Measurements from ENCODE around the gene C1QL4. TPM values are rescaled to one million over a fixed set of nuclear protein-coding genes. Genes with fewer than 3 reads are reported as not detected.
A peak's percentile ranks its signal among the peaks of the same experiment; 100 is the strongest.
"Not testable (repeated sequence)": the region's sequence is repeated elsewhere in the genome, so short reads cannot be mapped to it uniquely, and the experiment has no call there.

C1QL4 gene
- polyA plus RNA-seq = not detected

DNA sequence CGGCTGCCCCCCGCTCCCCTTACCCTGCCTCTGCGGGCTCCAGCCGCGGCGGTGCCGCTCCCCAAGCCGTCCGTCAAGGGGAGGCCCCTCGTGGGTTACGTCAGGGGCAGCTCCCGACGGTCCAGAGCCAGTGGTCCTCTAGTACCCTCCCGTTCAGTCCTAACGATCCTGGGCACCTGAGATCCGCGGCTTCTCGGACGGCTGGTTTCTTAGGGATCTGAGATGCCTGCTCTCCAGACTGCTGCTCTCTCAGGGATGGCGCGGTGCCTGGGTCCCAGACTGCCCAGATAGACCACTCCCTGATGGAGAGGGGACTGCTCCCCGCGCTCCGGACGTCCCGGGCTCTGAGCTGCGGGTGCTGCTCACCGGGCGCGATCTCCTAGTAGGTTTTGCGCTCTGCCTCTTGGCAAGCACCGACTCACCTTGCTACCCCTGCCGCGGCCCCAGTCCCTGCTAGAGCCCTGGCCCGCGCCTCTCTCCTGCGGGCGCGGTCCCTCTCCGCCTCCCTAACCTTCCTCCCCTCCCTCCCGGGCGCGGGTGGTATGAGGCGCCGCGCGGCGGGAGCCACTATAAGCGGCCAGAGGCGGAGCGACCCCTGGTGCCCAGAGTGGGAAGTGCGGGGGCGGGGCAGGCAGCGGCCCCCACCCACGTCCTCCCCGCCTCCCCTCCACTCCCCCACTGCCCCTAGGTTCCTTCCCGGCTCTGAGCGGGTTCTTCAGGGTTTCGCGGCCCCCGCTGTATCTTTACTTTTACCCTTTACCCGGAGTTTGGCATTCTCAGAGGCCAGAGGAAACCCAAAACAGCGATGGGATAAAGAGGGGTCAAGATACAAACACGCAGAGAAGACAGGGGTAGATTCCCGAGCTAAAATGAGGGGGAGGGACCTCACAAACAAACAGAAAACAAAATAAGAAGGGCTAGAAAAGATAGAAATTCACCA is at the start of gene C1QL4:
Gene C1QL4, minus strand, starts transcription at position 544 of the 940 bp plus-strand sequence. CDS start 711 bp downstream, outside the sequence.
- Histone ChIP-seq H3K36me3 (ENCODE audit: control insufficient read depth in 2 of 2, insufficient read depth in 2 of 2, low read length in 1 of 2) (no peaks in the 10 kb centered on the region), H3K27me3 (ENCODE audit: control insufficient read depth in 1 of 2, insufficient read depth in 2 of 2, low read length in 2 of 2) (peaks cover 0 to 9% of the 10 kb centered on the region in 2 donors), H3K4me3 (ENCODE audit: low read depth in 1 of 2, low read length in 2 of 2) (peak within 1 kb of the TSS in 1 of 2 donors; percentile 17), H3K4me1 (ENCODE audit: control insufficient read depth in 2 of 2, insufficient read depth in 2 of 2, low read length in 1 of 2) (peaks cover 0 to 2% of the 10 kb centered on the region in 2 donors), H3K27ac (ENCODE audit: low read depth in 2 of 2, low read length in 1 of 2) (no peak within 1 kb of the TSS), H3K9me3 (ENCODE audit: control insufficient read depth in 2 of 2, insufficient read depth in 1 of 2, low read depth in 1 of 2, low read length in 1 of 2) (no peaks in the 10 kb centered on the region)
- whole genome bisulfite sequencing, 2 donors = 3 to 4% methylated on average over 61 to 65 of the region's 65 CpGs

DNA sequence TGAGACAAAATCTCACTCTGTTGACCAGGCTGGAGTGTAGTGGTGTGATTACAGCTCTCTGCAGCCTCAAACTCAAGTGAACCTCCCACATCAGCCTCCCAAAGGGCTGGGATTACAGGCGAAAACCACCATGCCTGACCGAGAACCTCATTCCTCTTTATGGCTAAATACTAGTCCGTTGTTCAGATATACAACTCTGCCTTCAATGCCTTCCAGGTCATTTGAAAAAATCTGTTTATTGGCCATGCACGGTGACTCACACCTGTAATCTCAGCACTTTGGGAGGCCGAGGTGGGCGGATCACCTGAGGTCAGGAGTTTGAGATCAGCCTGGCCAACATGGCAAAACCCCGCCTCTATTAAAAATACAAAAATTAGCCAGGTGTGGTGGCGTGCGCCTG is 43.2 kb upstream of the C1QL4 start:
- 90 to 94% methylated on average over 9 of the region's 9 CpGs for WGBS, 2 donors
- H3K36me3 ChIP-seq (ENCODE audit: control insufficient read depth in 2 of 2, insufficient read depth in 2 of 2, low read length in 1 of 2); H3K4me1 ChIP-seq (ENCODE audit: control insufficient read depth in 2 of 2, insufficient read depth in 2 of 2, low read length in 1 of 2); H3K4me3 ChIP-seq (ENCODE audit: low read depth in 1 of 2, low read length in 2 of 2); H3K9me3 ChIP-seq (ENCODE audit: control insufficient read depth in 2 of 2, insufficient read depth in 1 of 2, low read depth in 1 of 2, low read length in 1 of 2); H3K27me3 ChIP-seq (ENCODE audit: control insufficient read depth in 1 of 2, insufficient read depth in 2 of 2, low read length in 2 of 2); H3K27ac ChIP-seq (ENCODE audit: low read depth in 2 of 2, low read length in 1 of 2): not testable (repeated sequence)

DNA sequence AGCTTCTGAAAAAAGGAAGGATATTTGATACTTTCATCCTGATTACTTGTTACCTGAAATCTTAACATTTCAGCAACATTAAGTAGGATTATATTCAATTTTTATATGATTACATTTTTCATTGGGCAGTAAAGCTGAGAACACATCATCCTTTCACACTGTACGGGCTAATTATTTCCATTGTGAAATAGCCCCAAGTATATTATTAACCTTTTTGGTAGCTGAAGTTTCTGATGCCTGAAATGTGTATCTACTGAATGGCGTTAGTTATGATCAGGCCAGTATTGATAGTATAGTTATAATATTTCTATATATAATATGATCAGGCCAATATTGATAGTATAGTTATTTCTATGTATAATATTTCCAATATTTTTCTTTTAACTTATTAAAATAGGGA is 40.4 kb upstream of the C1QL4 start:
- no peaks in the 10 kb centered on the region for H3K4me1 ChIP-seq (ENCODE audit: control insufficient read depth in 2 of 2, insufficient read depth in 2 of 2, low read length in 1 of 2)

DNA sequence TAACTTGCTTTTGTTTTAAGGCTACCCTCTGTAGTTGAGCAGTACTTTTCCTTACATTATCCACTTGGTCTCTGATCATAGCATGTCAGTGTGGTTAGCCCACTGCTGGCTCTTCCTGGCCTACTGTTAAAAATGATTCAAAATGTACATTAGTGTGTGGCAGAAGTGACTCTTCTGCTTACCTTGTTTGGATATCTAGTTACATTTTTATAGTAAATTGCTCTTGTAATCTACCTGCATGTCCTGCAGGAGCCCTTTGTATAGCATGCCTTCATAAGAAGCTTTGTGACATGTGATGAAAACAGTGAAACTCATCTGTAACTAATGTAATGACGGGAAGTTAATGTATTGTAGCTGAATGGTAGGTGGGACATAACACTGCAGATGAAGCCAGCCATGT is 38.4 kb upstream of the C1QL4 start:
- 85 to 96% methylated on average over 1 of the region's 1 CpG for WGBS, 2 donors
- Histone ChIP-seq H3K36me3 (ENCODE audit: control insufficient read depth in 2 of 2, insufficient read depth in 2 of 2, low read length in 1 of 2) (no peaks in the 10 kb centered on the region), H3K27ac (ENCODE audit: low read depth in 2 of 2, low read length in 1 of 2) (no peak overlapping the region), H3K9me3 (ENCODE audit: control insufficient read depth in 2 of 2, insufficient read depth in 1 of 2, low read depth in 1 of 2, low read length in 1 of 2) (no peaks in the 10 kb centered on the region), H3K4me1 (ENCODE audit: control insufficient read depth in 2 of 2, insufficient read depth in 2 of 2, low read length in 1 of 2) (peaks cover 0 to 2% of the 10 kb centered on the region in 2 donors), H3K27me3 (ENCODE audit: control insufficient read depth in 1 of 2, insufficient read depth in 2 of 2, low read length in 2 of 2) (no peaks in the 10 kb centered on the region), H3K4me3 (ENCODE audit: low read depth in 1 of 2, low read length in 2 of 2) (no peak overlapping the region)

More for the DNA sequence above, 40.4 kb upstream of the C1QL4 start:
- Histone ChIP-seq H3K27me3 (ENCODE audit: control insufficient read depth in 1 of 2, insufficient read depth in 2 of 2, low read length in 2 of 2) (no peaks in the 10 kb centered on the region), H3K36me3 (ENCODE audit: control insufficient read depth in 2 of 2, insufficient read depth in 2 of 2, low read length in 1 of 2) (no peaks in the 10 kb centered on the region), H3K27ac (ENCODE audit: low read depth in 2 of 2, low read length in 1 of 2) (no peak overlapping the region), H3K9me3 (ENCODE audit: control insufficient read depth in 2 of 2, insufficient read depth in 1 of 2, low read depth in 1 of 2, low read length in 1 of 2) (no peaks in the 10 kb centered on the region), H3K4me3 (ENCODE audit: low read depth in 1 of 2, low read length in 2 of 2) (no peak overlapping the region)
- 72 to 87% methylated on average over 2 of the region's 2 CpGs for WGBS, 2 donors

DNA sequence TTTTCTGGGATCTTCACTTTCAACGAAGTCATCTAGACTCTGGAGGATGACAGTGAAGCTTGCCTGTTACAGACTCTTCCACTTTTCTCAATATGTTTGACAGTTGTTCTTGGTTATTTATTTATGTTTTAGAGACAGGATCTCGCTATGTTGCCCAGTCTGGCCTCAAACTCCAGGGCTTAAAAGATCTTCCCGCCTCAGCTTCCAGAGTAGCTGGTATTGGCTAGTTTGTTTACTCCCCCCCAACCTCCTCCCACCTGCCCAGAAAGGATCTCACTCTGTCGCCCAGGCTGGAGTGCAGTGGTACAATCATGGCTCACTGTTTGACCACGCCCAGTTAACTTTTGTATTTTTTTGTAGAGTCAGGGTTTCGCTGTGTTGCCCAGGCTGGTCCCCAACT is 33.6 kb upstream of the C1QL4 start:
- H3K36me3 ChIP-seq (ENCODE audit: control insufficient read depth in 2 of 2, insufficient read depth in 2 of 2, low read length in 1 of 2) = no peaks in the 10 kb centered on the region
- H3K4me1 ChIP-seq (ENCODE audit: control insufficient read depth in 2 of 2, insufficient read depth in 2 of 2, low read length in 1 of 2) = peaks cover 0 to 2% of the 10 kb centered on the region in 2 donors
- 92 to 93% methylated on average over 6 of the region's 6 CpGs for WGBS, 2 donors
- no peak overlapping the region for H3K27ac ChIP-seq (ENCODE audit: low read depth in 2 of 2, low read length in 1 of 2)
- H3K9me3 ChIP-seq (ENCODE audit: control insufficient read depth in 2 of 2, insufficient read depth in 1 of 2, low read depth in 1 of 2, low read length in 1 of 2) = no peaks in the 10 kb centered on the region
- no peak overlapping the region for H3K4me3 ChIP-seq (ENCODE audit: low read depth in 1 of 2, low read length in 2 of 2)
- no peaks in the 10 kb centered on the region for H3K27me3 ChIP-seq (ENCODE audit: control insufficient read depth in 1 of 2, insufficient read depth in 2 of 2, low read length in 2 of 2)

DNA sequence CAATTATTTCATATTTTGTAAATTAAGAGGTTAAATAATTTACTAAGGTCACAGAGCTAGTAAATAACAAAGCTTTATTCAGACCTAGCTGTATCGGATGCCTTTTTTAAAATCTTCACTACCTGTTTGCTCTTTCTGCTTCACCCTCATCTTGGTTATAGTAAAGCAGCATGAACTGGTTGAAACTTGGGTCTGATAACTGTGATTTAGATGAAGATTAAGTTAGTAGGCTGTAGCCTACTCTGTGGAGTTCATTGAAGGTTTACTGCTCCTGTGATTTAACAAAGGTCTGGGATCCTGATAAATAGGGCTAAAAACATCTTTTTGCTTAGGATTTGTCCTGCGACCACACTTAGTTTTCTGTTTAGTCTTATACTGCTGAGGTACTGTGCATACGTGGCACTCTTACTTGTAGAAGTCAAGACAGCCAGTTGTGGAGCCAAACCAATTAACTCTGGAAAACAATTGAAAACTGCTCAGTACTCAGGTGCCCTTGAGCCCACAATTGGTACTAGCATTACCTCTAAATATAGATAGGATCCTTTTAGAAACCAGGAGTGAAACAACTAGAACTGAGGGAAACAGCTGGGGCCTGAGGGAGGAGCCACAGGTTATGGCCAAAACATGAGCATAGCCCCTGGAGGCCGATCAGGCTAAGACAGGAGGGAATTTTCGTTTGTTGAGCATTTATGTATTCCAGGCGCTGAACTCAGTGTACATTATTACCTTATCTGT is 32.6 kb upstream of the C1QL4 start:
- no peak overlapping the region for H3K27ac ChIP-seq (ENCODE audit: low read depth in 2 of 2, low read length in 1 of 2)

DNA sequence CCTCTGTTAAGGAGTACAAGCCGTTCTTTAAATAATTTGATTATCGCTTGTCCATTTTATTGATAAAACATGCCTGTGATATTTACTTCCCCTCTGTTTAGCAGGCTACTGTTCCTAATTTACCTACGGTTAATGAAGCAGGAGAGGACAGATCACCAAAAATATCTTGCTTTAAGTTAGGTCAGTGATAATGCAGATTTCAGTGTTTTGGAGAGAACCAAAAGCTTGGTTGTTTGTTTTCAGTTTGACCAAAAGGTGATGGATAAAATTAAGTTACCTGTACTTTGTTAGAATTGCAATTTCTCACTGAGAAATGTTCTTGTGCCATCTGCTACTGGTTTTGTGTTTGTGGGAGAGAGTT is 31.2 kb upstream of the C1QL4 start:
- peaks cover 0 to 2% of the 10 kb centered on the region in 2 donors for H3K4me1 ChIP-seq (ENCODE audit: control insufficient read depth in 2 of 2, insufficient read depth in 2 of 2, low read length in 1 of 2)
- H3K27ac ChIP-seq (ENCODE audit: low read depth in 2 of 2, low read length in 1 of 2) = no peak overlapping the region
- H3K4me3 ChIP-seq (ENCODE audit: low read depth in 1 of 2, low read length in 2 of 2) = peak overlapping the region in 1 of 2 donors; percentile 68
- no peaks in the 10 kb centered on the region for H3K27me3 ChIP-seq (ENCODE audit: control insufficient read depth in 1 of 2, insufficient read depth in 2 of 2, low read length in 2 of 2)
- WGBS, 2 donors = 23 to 24% methylated on average over 3 of the region's 3 CpGs
- H3K36me3 ChIP-seq (ENCODE audit: control insufficient read depth in 2 of 2, insufficient read depth in 2 of 2, low read length in 1 of 2) = no peaks in the 10 kb centered on the region
- no peaks in the 10 kb centered on the region for H3K9me3 ChIP-seq (ENCODE audit: control insufficient read depth in 2 of 2, insufficient read depth in 1 of 2, low read depth in 1 of 2, low read length in 1 of 2)

More for the DNA sequence above, 32.6 kb upstream of the C1QL4 start:
- H3K4me1 ChIP-seq (ENCODE audit: control insufficient read depth in 2 of 2, insufficient read depth in 2 of 2, low read length in 1 of 2) = peaks cover 0 to 2% of the 10 kb centered on the region in 2 donors
- no peaks in the 10 kb centered on the region for H3K27me3 ChIP-seq (ENCODE audit: control insufficient read depth in 1 of 2, insufficient read depth in 2 of 2, low read length in 2 of 2)
- H3K9me3 ChIP-seq (ENCODE audit: control insufficient read depth in 2 of 2, insufficient read depth in 1 of 2, low read depth in 1 of 2, low read length in 1 of 2) = no peaks in the 10 kb centered on the region
- 46 to 50% methylated on average over 6 of the region's 6 CpGs for WGBS, 2 donors
- H3K4me3 ChIP-seq (ENCODE audit: low read depth in 1 of 2, low read length in 2 of 2) = no peak overlapping the region
- no peaks in the 10 kb centered on the region for H3K36me3 ChIP-seq (ENCODE audit: control insufficient read depth in 2 of 2, insufficient read depth in 2 of 2, low read length in 1 of 2)

DNA sequence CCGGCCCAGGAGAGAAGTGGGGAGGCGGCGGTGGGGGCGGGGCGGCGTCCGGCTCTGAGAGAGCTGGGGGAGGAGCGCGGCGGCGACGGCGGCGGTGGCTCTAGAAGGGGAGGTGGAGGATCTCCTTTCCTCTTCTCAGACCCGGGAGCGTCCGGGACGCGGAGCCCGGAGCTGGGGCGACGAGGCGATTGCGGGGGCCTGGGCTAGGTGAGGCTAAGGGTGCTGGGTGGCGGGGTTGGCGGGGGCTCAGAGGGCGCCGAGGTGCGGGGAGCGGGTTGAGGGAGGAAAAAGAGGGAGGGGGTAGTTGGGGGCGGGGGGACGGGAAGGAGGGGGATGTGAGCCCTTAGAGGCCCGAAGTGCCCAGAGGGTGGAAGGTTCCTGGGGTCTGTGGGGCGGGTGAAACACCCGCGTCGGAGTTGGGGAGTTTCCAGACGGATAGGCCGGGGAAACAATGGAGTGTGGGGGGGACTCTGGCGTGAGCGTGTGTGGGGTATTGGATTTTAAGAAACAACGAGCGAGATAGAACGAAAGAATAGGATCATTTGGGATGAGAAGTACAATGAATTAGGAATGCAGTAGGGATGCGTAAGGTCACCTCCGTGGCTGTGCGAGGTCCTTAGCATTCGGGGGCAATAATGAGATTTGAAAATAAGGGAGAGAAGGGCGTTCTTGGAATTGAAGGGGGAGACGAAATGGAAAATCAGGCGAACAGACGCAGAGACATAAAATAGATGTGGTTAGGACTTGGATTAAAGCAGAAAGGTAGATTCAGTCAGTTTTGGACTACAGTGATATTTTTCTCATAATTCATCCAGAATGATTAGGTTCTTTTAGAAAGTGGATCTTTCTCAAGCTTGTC is 30.6 kb upstream of the C1QL4 start, which contains the start of gene SPATS2:
Gene SPATS2, plus strand, starts transcription at position 82 of the 859 bp plus-strand sequence. CDS start 93,551 bp downstream, outside the sequence.
- H3K9me3 ChIP-seq (ENCODE audit: control insufficient read depth in 2 of 2, insufficient read depth in 1 of 2, low read depth in 1 of 2, low read length in 1 of 2) = no peaks in the 10 kb centered on the region
- no peaks in the 10 kb centered on the region for H3K36me3 ChIP-seq (ENCODE audit: control insufficient read depth in 2 of 2, insufficient read depth in 2 of 2, low read length in 1 of 2)
- 1 to 2% methylated on average over 46 to 52 of the region's 52 CpGs for whole genome bisulfite sequencing, 2 donors
- H3K4me3 ChIP-seq (ENCODE audit: low read depth in 1 of 2, low read length in 2 of 2) = peak within 1 kb of the TSS; percentile 68 to 91
- peaks cover 0 to 2% of the 10 kb centered on the region in 2 donors for H3K4me1 ChIP-seq (ENCODE audit: control insufficient read depth in 2 of 2, insufficient read depth in 2 of 2, low read length in 1 of 2)
- H3K27me3 ChIP-seq (ENCODE audit: control insufficient read depth in 1 of 2, insufficient read depth in 2 of 2, low read length in 2 of 2) = no peaks in the 10 kb centered on the region
- peak within 1 kb of the TSS; percentile 91 to 93 for H3K27ac ChIP-seq (ENCODE audit: low read depth in 2 of 2, low read length in 1 of 2)
